ENCODE data around the gene LMNTD2. TPM values are rescaled to one million over a fixed set of nuclear protein-coding genes. Genes with fewer than 3 reads are reported as not detected.
A peak's percentile ranks its signal among the peaks of the same experiment; 100 is the strongest.
"Not testable (repeated sequence)": the region's sequence is repeated elsewhere in the genome, so short reads cannot be mapped to it uniquely, and the experiment has no call there.

LMNTD2 gene
- total RNA-seq, 1 experiment from 2014 or later = 2.0 TPM

- in situ Hi-C loops (cut with HindIII; ENCODE audit: low sequenced_read_pairs) = no loop called here
- DNase-seq (ENCODE audit: low spot score) = no peak
These were observed 34.3 kb downstream of the LMNTD2 start for GRCh38 chr11:526192-526591.

GRCh38 chr11:521177-521688, 39.3 kb downstream of the LMNTD2 start:
- DNase-seq (ENCODE audit: low spot score) = no peak
- in situ Hi-C loops (cut with HindIII; ENCODE audit: low sequenced_read_pairs) = no loop called here

- in situ Hi-C loops (cut with HindIII; ENCODE audit: low sequenced_read_pairs) = no loop called here
- no peak for DNase-seq (ENCODE audit: low spot score)
These were observed 39.9 kb downstream of the LMNTD2 start for GRCh38 chr11:520428-521176.

GRCh38 chr11:518463-519202, 41.9 kb downstream of the LMNTD2 start:
- in situ Hi-C loops (cut with HindIII; ENCODE audit: low sequenced_read_pairs) = no loop called here
- peak; percentile 78 for DNase-seq (ENCODE audit: low spot score)

GRCh38 chr11:516918-517685, 43.4 kb downstream of the LMNTD2 start:
- DNase-seq (ENCODE audit: low spot score); in situ Hi-C loops (cut with HindIII; ENCODE audit: low sequenced_read_pairs): not testable (repeated sequence)

GRCh38 chr11:516400-516799, 44.1 kb downstream of the LMNTD2 start:
- DNase-seq (ENCODE audit: low spot score) = no peak
- in situ Hi-C loops (cut with HindIII; ENCODE audit: low sequenced_read_pairs) = no loop called here

- in situ Hi-C loops (cut with HindIII; ENCODE audit: low sequenced_read_pairs) = no loop called here
- DNase-seq (ENCODE audit: low spot score) = no peak
These were observed 45.4 kb downstream of the LMNTD2 start for GRCh38 chr11:515131-515530.

GRCh38 chr11:514606-515005, 45.9 kb downstream of the LMNTD2 start:
- no peak for DNase-seq (ENCODE audit: low spot score)
- in situ Hi-C loops (cut with HindIII; ENCODE audit: low sequenced_read_pairs) = no loop called here

GRCh38 chr11:512761-513595, 47.6 kb downstream of the LMNTD2 start:
- in situ Hi-C loops (cut with HindIII; ENCODE audit: low sequenced_read_pairs) = no loop called here
- no peak for DNase-seq (ENCODE audit: low spot score)

GRCh38 chr11:508956-509355, 51.6 kb downstream of the LMNTD2 start:
- in situ Hi-C loops (cut with HindIII; ENCODE audit: low sequenced_read_pairs) = no loop called here
- DNase-seq (ENCODE audit: low spot score) = no peak

GRCh38 chr11:507727-508515, 52.6 kb downstream of the LMNTD2 start:
- in situ Hi-C loops (cut with HindIII; ENCODE audit: low sequenced_read_pairs) = no loop called here
- DNase-seq (ENCODE audit: low spot score) = no peak

- DNase-seq (ENCODE audit: low spot score) = peak; percentile 91
- in situ Hi-C loops (cut with HindIII; ENCODE audit: low sequenced_read_pairs) = no loop called here
These were observed 53.4 kb downstream of the LMNTD2 start, which contains the start of gene RNH1 for GRCh38 chr11:506995-507726. Gene RNH1, minus strand, starts transcription at chr11:507242. Its CDS starts 5,080 bp downstream, at chr11:502162.

- in situ Hi-C loops (cut with HindIII; ENCODE audit: low sequenced_read_pairs) = no loop called here
- peak; percentile 94 for DNase-seq (ENCODE audit: low spot score)
These were observed 54.1 kb downstream of the LMNTD2 start for GRCh38 chr11:506238-506994.

- DNase-seq (ENCODE audit: low spot score) = no peak
- in situ Hi-C loops (cut with HindIII; ENCODE audit: low sequenced_read_pairs) = no loop called here
These were observed 55.6 kb downstream of the LMNTD2 start for GRCh38 chr11:504994-505344.

Data from G401 (cell line).